Erythroblast (primary cell): ENCODE data around the gene RAD54L.
A peak's percentile ranks its signal among the peaks of the same experiment; 100 is the strongest.

Experiments
- DNase-seq, 2 experiments: peaks; one replicate each; lab custom pipeline; 2025; lab: John Stamatoyannopoulos, UW
- GATA1 ChIP-seq: IDR thresholded peaks from 2 replicates; pipeline ENCODE4 v1.6.1; 2011; ENCODE audit warnings: low read depth, mild to moderate bottlenecking, control low read depth, low read length, moderate library complexity
- POLR2A ChIP-seq: IDR thresholded peaks from 2 replicates; pipeline ENCODE4 v1.6.1; 2011; ENCODE audit warnings: mild to moderate bottlenecking, low read length

The RAD54L gene

GRCh38 chr1:46284597-46285564 is 37.3 kb downstream of the RAD54L start:
- TF ChIP-seq GATA1 (no peak), POLR2A (no peak)
- DNase-seq: peak in 1 of 2 experiments; percentile 19

- peak; percentile 28 to 38 for DNase-seq
- no peak for TF ChIP-seq POLR2A
- TF ChIP-seq GATA1: no peak
These were observed 38.3 kb downstream of the RAD54L start for GRCh38 chr1:46285730-46286477.

GRCh38 chr1:46288485-46289133 is 41.0 kb downstream of the RAD54L start:
- TF ChIP-seq GATA1: no peak
- no peak for TF ChIP-seq POLR2A
- no peak for DNase-seq

- peak in 1 of 2 experiments; percentile 42 for DNase-seq
- TF ChIP-seq POLR2A (no peak), GATA1 (no peak)
These were observed 41.6 kb downstream of the RAD54L start for GRCh38 chr1:46289134-46289494.

- no peak for DNase-seq
- TF ChIP-seq POLR2A (no peak), GATA1 (no peak)
These were observed 42.4 kb downstream of the RAD54L start for GRCh38 chr1:46289976-46290375.

GRCh38 chr1:46295306-46295705 is 47.7 kb downstream of the RAD54L start:
- DNase-seq: no peak
- TF ChIP-seq GATA1 (no peak), POLR2A (no peak)

- DNase-seq: peak in 1 of 2 experiments; percentile 25
- TF ChIP-seq GATA1: no peak
- TF ChIP-seq POLR2A: no peak
These were observed 50.8 kb downstream of the RAD54L start for GRCh38 chr1:46298387-46298786.

GRCh38 chr1:46300673-46301405 is 53.3 kb downstream of the RAD54L start:
- no peak for DNase-seq
- TF ChIP-seq POLR2A (no peak), GATA1 (no peak)

- TF ChIP-seq POLR2A (no peak), GATA1 (no peak)
- DNase-seq: no peak
These were observed 53.8 kb downstream of the RAD54L start for GRCh38 chr1:46301406-46301807.

GRCh38 chr1:46301808-46302640 is 54.5 kb downstream of the RAD54L start:
- peak; percentile 84 to 86 for DNase-seq
- TF ChIP-seq GATA1 (no peak), POLR2A (peak; percentile 38)

GRCh38 chr1:46302641-46303037 is 55.1 kb downstream of the RAD54L start:
- DNase-seq: peak; percentile 75 to 83
- TF ChIP-seq GATA1 (no peak), POLR2A (no peak)
